ENCODE data around the gene ZNF287.
A peak's percentile ranks its signal among the peaks of the same experiment; 100 is the strongest.
"Not testable (repeated sequence)": the region's sequence is repeated elsewhere in the genome, so short reads cannot be mapped to it uniquely, and the experiment has no call there.

Gene ZNF287

DNA sequence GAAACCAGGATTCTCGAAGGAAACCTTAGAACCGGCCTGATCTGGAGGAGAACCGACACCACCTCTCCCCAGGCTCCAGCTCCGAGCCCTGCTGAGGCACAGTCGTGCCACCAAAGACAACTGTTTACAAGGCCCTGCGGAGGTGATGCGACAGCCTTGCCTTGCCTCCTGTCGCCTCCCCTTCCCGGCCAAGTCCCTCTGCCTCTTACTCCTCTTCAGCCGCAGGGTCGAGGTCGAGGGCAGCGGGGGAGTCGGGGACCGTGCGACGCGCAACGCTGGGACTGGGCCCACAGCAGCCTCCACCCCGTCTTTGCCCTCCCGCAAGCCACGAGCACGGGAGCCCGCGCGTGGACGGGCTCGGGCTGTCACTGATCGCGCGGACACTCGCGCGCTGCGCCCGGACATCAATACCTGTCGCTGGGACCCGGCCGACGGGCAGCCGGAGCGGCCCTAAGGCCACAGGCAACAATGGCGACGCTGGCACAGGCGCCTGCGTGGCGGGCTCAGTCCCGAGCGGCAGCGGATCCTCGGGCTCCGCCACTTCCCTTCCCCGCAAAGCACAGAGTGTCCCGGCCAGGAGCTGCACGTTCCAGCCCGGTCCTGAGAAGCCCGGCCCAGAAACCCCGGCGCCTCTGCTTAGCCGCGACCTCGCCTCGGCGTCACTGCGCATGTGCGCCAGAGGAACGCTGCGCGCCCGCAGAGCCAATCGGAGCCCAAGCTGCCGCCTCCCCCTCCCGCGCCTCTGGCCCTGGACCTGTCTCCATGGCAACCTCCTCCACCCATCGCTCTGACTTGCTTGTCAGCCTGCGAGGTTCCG lies at the start of gene ZNF287:
ZNF287 (minus strand) TSS at position 664 of the 817 bp plus-strand sequence. CDS start 1,473 bp downstream, outside the sequence.
- DNase-seq (ENCODE audit: low read depth), result peak; percentile 92

DNA sequence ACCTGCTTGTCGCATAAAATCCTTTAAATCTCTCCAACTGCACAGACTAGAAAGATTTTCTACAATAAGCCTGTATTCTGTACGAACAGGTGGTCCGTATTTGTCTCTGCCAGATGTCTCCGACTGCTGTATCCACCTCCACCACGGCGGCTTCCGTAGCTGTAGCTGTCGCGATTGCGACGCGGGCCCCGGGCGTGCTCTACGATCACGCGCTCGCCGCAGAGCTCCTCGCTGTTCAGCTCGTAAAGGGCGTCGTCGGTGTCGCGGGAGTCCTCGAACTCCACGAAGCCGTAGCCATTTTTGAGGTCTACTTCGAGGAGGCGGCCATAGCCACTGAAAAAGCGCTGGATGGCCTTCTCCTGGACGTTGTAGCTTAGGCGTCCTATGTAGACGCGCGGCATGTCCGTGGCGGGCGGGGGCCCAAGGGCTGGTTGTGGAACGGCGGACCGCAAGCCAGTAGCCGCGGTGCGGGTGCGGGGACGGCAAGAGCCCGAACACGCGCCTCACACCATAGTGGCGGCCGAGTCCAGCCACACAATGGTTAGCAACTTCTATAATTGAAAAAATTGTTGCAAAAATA lies 48.6 kb upstream of the ZNF287 start:
- DNase-seq (ENCODE audit: low read depth), result no peak

DNA sequence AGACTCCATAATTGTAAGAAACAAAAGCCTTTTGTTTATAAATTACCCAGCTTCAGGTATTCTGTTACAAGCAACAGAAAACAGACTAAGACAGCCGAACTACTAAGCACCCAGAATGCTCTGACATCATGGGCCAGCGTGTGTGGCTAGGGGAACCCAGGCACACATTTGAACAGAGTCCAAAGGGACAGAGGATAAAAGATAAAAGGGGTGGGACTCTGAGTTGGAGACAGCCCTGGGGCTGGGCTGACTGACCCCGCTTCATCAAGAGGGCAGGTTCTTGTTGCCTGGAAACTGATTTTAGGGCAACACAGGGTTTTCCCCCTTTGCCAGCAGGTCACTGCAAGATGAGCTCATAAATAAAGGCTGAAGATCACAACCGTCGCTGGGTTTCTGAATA lies 30.5 kb upstream of the ZNF287 start:
- DNase-seq (ENCODE audit: low read depth), result no peak

DNA sequence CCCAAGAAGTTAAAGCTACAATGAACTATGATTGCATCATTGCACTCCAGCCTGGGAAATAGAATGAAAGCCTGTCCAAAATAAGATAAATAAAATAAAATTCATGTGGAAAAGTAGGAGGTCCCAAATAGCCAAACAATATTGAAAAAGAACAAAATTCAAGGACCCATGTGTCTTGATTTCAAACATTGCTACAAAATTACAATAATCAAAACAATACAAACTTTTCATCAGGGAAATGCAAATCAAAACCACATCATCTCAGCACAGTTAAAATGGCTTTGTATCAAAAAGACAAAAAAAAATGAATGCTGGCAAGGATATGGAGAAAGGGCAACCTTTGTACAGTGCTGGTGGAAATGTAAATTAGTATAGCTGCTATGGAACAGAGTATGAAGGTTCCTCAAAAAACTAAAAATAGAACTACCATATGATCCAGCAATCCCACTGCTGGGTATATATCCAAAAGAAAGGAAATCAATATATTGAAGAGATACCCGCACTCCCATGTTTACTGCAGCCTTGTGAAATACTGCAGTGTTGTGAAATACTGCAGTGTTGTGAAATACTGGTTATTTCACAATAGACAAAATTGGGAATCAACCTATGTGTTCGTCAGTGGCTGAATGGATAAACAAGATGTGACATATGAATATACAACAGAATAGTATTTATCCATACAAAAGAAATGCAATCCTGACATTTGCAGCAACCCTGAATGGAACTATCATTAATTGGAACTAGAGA lies 24.5 kb upstream of the ZNF287 start:
- DNase-seq (ENCODE audit: low read depth), result no peak

DNA sequence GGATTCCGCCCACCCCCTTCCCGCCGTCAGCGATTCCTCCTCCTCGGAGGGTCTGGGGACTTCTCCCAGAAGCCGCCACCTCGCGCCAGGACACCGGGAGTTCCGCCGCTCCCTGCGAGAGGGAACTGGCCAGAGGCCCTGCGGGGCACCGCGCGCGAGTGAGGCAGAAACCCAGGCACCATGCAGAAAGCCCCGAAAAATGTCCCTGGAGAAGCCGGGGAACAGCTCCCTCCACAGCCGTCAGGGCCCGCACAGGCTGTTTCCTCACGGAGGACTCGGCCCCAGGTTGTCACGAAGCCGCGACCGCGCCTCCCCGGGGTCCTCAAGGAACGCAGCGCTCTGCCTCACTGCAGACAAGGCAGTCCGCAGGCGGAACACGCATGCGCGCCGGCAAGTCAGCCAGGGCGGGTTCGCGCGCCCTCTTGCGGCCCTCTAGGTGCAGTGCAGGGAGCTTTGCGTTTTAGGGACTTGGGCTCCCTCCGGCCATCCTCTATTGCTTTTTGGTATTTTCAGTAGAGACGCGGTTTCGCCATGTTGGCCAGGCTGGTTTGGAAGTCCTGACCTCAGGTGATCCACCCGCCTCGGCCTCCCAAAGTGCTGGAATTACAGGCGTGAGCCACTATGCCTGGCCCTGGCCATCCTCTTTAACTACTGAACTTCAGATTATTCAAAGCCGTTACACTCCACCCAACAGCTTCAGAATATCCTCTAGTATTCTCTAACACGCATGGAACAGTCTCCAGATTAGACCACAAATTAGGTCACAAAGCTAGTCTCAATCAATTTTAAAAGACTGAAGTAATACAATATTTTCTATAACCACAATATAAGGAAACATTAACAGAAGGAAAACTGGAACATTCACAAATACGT lies 20.3 kb upstream of the ZNF287 start:
- peak; percentile 87 for DNase-seq (ENCODE audit: low read depth)

DNA sequence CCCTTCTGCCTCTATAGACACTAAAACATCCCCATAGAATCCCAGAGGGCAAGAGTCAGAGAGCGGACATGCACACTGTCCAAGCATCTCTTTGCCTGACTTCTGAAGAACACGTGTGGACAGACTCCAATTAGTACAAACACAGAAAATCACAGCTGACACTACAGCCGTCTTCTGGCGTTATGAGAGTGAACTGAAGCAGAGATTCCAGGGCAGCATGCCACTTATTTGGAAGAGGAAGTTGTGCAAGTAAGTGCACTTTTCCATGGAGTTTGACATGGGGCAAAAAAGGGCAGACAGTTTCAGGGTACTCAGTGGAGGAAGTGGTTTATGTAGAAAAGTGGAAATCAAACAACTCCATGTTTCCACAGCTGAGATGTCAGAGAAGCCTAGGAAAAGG lies 16.8 kb upstream of the ZNF287 start:
- DNase-seq (ENCODE audit: low read depth), result no peak

DNA sequence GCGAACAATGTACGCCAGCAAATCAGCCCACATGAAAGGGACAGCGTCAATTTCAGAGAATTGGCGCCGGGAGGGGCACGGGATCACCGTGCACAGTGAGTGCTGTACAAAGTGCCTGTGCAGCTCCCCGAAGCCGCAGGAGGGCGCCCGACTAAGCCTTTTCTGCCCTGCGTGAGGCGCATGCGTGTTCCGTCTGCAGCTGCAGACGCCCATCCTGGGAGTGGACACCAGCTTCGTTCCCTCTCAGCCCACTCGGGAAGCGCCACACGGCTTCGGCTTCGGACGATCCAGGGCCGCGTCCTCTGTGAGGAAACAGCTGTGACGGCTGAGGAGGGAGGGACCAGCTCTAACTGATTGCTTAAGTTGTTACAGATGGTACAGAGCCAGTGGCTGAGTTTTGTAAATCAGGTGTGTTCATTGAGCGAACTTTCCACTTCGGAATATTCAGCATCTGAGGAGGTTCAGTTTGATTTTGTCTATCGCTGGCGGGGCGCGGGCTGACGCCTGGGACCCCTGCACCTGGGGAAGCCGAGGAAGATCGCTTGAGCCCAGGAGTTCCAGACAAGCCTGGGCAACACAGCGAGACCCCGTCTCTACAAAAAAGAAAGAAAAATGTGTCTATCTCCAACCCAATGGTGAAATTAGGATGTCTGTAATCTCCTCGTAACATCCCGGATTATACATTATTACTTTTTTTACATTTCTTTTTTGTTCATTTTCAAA lies 15.4 kb upstream of the ZNF287 start:
- DNase-seq (ENCODE audit: low read depth), result peak; percentile 86

DNA sequence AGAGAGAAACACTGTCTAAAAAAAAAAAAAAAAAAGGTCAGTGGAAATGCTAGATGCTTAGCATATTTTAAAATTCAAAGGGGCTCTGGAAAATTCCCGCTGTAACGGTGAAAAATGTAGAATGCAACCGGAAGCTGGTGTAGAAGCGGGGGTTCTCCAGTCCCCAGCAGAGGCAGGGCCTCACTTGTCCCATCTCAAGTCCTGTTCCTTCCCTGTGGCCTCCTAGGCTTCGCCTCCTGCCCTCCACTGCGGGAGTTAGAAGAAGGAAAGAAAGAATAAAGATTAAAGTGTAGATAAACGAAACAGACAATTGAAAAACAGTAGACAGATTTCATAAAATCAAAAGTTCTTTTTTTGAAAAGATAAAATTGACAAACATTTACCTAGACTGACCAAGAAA lies 14.8 kb upstream of the ZNF287 start:
- DNase-seq (ENCODE audit: low read depth), result no peak

DNA sequence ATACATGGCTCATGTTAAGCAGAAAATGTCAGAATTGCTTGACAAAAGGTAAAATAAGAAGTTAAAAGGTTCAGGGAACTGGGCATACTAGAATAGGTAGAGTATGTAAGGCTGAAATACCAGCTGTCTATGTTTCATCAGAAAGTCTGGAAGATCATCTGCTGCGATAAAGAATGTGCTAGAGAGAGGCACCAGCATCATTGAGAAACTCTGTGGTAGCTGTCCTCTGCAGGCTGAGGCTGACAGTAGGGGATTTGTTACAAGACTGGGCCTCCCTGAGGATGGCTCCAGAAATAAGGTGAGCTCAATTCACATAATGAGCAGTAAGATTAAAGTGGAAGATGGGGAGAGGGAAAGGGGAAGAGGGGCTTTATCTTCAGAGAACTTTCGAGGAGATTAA lies 4.5 kb upstream of the ZNF287 start:
- DNase-seq (ENCODE audit: low read depth), result no peak

DNA sequence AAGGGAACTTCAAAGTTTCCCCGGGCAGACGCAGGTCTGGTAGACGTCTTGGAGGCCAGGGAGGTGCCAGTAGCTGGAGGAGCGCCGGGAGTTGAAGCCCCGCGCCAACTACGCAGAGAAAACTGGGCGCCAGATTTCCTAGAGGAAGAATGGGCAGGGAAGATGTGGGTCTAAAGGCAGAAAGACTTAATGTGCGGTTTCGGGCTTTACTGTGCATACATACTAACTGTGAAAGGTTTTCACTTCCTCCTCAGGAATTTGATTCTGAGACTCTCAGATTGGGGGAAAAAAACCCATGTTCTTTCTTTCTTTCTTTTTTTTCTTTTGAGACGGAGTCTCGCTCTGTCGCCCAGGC lies 331 bp upstream of the ZNF287 start:
- DNase-seq (ENCODE audit: low read depth), result no peak

DNA sequence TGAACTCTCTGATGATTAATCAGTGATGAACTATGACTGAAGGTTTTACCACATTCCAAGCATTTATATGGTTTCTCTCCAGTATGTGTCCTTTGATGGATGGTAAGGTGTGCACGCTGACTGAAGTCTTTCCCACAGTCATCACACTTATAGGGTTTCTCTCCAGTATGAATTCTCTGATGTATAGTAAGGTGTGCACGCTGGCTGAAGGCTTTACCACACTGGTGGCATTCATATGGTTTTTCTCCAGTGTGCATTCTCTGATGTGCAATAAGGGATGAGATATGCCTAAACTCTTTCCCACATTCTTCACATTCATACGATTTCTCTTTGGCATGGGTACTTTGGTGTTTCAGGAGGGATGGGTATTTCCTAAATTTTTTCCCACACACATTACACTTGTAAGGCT lies 16.4 kb downstream of the ZNF287 start:
- DNase-seq (ENCODE audit: low read depth), result no peak

DNA sequence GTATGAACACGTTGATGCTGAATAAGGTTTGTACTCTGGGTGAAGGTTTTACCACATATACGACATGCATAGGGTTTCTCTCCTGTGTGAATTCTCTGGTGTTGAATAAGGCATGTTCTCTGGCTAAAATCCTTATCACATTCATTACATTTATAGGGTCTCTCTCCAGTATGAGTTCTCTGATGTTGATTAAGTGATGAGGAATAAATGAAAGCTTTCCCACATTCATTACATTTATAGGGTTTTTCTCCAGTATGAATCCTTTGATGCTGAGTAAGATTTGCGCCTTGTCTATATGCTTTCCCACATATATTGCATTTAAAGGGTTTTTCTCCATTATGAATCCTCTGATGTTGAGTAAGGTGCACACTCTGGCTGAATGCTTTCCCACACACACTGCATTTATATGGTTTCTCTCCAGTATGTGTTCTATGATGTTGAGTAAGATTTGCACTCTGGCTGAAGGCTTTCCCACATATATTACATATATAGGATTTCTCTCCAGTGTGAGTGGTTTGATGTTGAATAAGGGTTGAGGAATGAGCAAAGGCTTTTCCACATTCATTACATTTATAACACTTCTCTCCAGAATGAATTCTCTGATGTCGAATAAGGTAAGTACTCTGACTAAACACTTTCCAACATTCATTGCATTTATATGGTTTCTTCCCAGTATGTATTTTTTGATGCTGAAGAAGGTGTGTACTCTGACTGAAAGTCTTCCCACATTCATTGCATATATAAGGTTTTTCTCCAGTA lies 16.9 kb downstream of the ZNF287 start:
- DNase-seq (ENCODE audit: low read depth), result no peak

DNA sequence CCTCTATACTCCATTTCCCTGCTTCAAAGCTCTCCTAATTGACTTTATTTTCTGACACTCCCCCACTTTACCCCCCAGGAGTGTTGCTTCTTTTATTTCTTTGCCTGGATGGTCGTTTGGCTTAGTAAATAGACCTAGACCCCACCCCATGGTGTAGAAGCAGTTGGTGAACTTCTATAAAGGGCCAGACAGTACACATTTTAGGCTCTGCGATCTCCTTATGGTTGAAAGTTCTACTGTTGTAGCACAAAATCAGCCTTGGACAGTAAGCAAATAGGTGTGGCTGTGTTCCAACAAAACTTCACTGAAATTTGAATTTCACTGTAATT lies 31.9 kb downstream of the ZNF287 start:
- DNase-seq (ENCODE audit: low read depth), result no peak

DNA sequence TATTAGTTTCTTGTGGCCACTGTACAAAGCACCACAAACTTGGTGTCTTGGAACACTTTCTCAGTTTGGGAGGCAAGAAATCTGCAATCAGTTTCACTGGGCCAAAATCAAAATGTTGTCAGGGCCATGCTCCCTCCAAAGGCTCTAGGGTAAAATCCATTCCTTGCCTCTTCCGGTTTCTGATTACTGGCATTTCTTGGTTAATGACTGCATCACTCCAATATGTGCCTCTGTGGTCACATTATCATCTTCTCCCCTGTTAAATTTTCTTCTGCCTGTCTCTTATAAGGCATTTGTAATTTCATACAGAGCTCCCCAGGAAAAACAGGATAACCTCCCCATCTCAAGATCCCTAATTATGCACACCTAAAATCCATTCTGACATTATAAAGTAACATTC lies 34.8 kb downstream of the ZNF287 start:
- DNase-seq (ENCODE audit: low read depth), result no peak

DNA sequence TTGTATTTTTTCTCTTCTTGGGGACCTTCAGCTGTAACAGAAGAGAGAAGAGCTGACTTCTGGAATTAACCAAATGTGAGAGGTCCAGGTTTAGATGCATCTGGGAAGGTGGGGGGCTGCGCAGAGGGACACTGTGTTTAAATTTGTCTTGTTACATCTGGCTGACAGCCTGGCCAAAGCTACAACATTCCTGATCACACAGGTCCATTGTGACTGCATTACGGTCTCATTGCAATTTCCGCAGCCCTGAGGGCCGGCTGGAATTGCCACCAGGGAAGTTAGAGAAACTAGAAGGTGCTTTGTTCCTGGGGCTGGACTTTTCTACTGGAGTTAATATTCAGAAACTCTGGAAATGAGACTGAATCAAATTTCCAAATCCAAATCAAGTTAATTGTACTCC lies 39.1 kb downstream of the ZNF287 start:
- DNase-seq (ENCODE audit: low read depth), result no peak

DNA sequence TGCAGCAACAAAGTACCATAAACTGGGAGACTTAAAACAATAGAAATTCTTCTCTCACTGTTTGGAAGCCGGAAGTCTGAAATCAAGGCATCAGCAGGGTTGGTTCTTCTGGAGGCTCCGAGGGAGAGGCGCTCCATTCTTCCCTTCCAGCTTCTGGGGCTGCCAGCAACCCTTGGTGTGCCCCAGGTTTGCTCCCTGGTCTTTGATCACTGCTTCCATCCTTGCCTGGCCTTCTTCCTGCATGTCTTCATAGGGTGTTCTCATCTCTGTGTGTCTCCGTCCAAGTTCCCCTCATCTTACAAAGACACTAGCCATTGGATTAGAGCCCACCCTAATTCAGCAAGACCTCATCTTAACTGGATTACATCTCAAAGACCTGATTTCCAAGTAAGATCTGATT lies 41.7 kb downstream of the ZNF287 start:
- DNase-seq (ENCODE audit: low read depth), result no peak

DNA sequence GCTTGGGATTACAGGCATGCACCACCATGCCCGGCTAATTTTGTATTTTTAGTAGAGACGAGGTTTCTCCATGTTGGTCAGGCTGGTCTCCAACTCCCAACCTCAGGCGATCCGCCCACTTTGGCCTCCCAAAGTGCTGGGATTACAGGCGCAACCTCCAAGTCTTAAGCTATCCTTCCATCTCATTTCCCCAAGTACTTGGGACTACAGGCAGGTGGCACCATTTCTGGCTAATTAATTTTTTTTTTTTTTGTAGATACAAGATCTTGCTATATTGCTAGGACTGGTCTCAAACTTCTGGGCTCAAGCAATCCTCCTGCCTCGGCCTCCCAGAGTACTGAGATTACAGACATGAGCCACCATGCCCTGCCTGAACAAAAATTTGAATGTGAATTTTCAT lies 43.4 kb downstream of the ZNF287 start:
- DNase-seq (ENCODE audit: low read depth), result not testable (repeated sequence)

DNA sequence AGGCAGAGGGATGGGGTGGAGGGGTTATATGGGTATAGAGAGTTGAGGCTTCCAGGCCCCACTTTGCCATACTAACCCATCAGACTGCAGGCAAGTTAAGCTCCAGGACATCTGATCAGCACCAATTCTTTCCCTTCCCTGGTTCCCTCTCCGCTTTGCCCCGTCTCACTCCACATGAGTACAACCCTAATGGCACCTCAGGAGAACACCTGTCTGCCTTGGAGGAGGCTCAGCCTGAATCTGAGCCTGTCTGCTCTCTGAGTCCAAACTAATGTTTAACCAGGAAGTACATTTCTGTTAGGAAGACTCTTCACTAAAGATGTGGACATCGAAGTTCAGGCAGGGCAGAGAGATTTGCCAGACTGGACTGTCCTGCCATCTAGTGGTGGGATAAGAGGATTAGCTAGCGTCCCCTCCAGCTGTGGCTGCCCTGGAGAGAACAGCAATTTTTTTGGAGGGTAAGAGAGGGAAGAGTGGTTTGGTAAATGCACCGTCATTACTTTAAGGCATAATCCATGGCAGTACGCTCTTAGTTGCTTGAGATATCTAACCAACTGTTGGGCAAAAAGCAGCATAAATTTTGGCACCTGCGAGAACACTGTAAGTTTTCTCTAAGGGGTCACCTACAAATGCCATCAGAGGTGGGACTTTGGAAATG lies 47.8 kb downstream of the ZNF287 start:
- peak; percentile 25 for DNase-seq (ENCODE audit: low read depth)

DNA sequence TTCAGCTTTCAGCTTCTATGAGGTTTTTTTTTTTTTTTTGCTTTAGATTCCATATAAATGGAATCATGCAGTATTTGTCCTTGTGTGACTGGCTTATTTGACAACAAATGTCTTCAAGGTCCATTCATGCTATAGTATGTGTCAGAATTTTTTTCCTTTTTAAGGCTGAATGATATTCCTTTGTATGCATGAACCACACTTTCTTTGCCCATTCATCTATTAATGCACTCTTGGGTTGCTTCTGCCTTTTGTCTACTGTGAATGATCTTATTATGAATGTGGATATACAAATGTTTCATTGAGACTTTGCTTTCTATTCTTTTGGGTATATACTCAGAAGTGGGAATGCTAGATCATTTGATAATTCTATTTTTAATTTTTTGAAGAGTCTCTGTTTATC lies 50.0 kb downstream of the ZNF287 start:
- DNase-seq (ENCODE audit: low read depth), result no peak

DNA sequence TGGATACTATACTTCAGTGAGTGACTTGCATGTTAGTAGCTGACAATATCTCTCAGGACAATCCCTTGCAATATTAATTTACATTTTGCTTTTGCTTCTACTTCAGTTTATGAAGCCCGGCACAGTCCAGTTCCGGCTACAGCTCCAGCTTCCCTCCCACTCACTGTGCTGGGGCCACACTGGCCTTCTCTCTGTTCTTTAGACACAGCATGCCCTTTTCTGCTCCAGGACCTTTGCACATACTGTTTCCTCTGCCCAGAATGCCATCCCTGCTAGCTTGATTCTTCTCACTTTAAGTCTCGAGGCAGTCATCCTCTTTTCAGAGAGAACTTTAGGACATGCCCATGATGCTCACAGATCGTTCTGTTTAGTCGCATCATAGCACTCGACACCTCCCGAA lies 51.5 kb downstream of the ZNF287 start:
- DNase-seq (ENCODE audit: low read depth), result no peak

Measured in stimulated activated CD8-positive, alpha-beta memory T cell treated with anti-CD3 and anti-CD28 coated beads, Interleukin-4, amount 100 ng/mL, for 24 hours (primary cell).